ENCODE results near the gene STRIP1. TPM values are rescaled to one million over a fixed set of nuclear protein-coding genes. Genes with fewer than 3 reads are reported as not detected.
"Not testable (repeated sequence)": the region's sequence is repeated elsewhere in the genome, so short reads cannot be mapped to it uniquely, and the experiment has no call there.

STRIP1 gene
- total RNA-seq, 2 donors from 2014 or later, result 64.9 to 66.1 TPM

- H3K4me1 ChIP-seq (ENCODE audit: control insufficient read depth, insufficient read depth, low read length), result no peaks in the 10 kb centered on the region
- Mint-ChIP-seq H3K4me3 (no peak overlapping the region), H3K27ac (no peak overlapping the region), H3K36me3 (ENCODE audit: low read depth) (peaks cover 52% of the 10 kb centered on the region), H3K4me1 (no peaks in the 10 kb centered on the region), H3K27me3 (ENCODE audit: insufficient read depth) (no peaks in the 10 kb centered on the region), H3K9me3 (no peaks in the 10 kb centered on the region)
- H3K4me3 ChIP-seq (ENCODE audit: low read length), result no peak overlapping the region
- no peaks in the 10 kb centered on the region for H3K9me3 ChIP-seq (ENCODE audit: control insufficient read depth, low read length)
- 98 to 100% methylated on average over 3 to 4 of the region's 4 CpGs for WGBS, 2 experiments (ENCODE audit: insufficient coverage in 1 of 2, insufficient read length in 1 of 2)
- no peak overlapping the region for H3K27ac ChIP-seq (ENCODE audit: low read depth, low read length)
- no peak for DNase-seq
- H3K9ac ChIP-seq (ENCODE audit: extremely low read depth, low read length, poor library complexity, severe bottlenecking), result no peak overlapping the region
- H3K27me3 ChIP-seq (ENCODE audit: control insufficient read depth, insufficient read depth, low read length, poor library complexity, severe bottlenecking), result no peaks in the 10 kb centered on the region
- TF ChIP-seq CTCF (conservative IDR thresholded peaks at IDR 0.05), result no peak
- H3K36me3 ChIP-seq (ENCODE audit: control insufficient read depth, insufficient read depth, low read length), result peaks cover 56% of the 10 kb centered on the region
Observed at GRCh38 chr1:110024613-110025012, 9.8 kb upstream of the STRIP1 start.

GRCh38 chr1:110030687-110031086, 3.7 kb upstream of the STRIP1 start:
- H3K4me3 ChIP-seq (ENCODE audit: low read length); H3K9ac ChIP-seq (ENCODE audit: extremely low read depth, low read length, poor library complexity, severe bottlenecking); H3K9me3 ChIP-seq (ENCODE audit: control insufficient read depth, low read length); DNase-seq; H3K27me3 ChIP-seq (ENCODE audit: control insufficient read depth, insufficient read depth, low read length, poor library complexity, severe bottlenecking); H3K27ac ChIP-seq (ENCODE audit: low read depth, low read length); H3K36me3 Mint-ChIP-seq (ENCODE audit: low read depth); H3K4me3 Mint-ChIP-seq; H3K36me3 ChIP-seq (ENCODE audit: control insufficient read depth, insufficient read depth, low read length); H3K4me1 ChIP-seq (ENCODE audit: control insufficient read depth, insufficient read depth, low read length); H3K27me3 Mint-ChIP-seq (ENCODE audit: insufficient read depth); H3K9me3 Mint-ChIP-seq: not testable (repeated sequence)
- 84 to 100% methylated on average over 1 to 4 of the region's 4 CpGs for WGBS, 2 experiments (ENCODE audit: insufficient coverage in 1 of 2, insufficient read length in 1 of 2)
- Mint-ChIP-seq H3K27ac (peak overlapping the region; percentile 39), H3K4me1 (peaks cover 19% of the 10 kb centered on the region)

GRCh38 chr1:110032327-110032726, 2.1 kb upstream of the STRIP1 start:
- Mint-ChIP-seq H3K4me1 (peaks cover 22% of the 10 kb centered on the region), H3K36me3 (ENCODE audit: low read depth) (peaks cover 12% of the 10 kb centered on the region), H3K9me3 (no peaks in the 10 kb centered on the region), H3K27me3 (ENCODE audit: insufficient read depth) (no peaks in the 10 kb centered on the region), H3K4me3 (no peak overlapping the region), H3K27ac (no peak overlapping the region)
- Histone ChIP-seq H3K36me3 (ENCODE audit: control insufficient read depth, insufficient read depth, low read length) (peaks cover 7% of the 10 kb centered on the region), H3K9me3 (ENCODE audit: control insufficient read depth, low read length) (no peaks in the 10 kb centered on the region), H3K27me3 (ENCODE audit: control insufficient read depth, insufficient read depth, low read length, poor library complexity, severe bottlenecking) (no peaks in the 10 kb centered on the region), H3K9ac (ENCODE audit: extremely low read depth, low read length, poor library complexity, severe bottlenecking) (no peak overlapping the region), H3K4me3 (ENCODE audit: low read length) (no peak overlapping the region), H3K27ac (ENCODE audit: low read depth, low read length) (no peak overlapping the region), H3K4me1 (ENCODE audit: control insufficient read depth, insufficient read depth, low read length) (peaks cover 3% of the 10 kb centered on the region)
- WGBS, 2 experiments (ENCODE audit: insufficient coverage in 1 of 2, insufficient read length in 1 of 2), result 88 to 91% methylated on average over 1 to 2 of the region's 2 CpGs
- no peak for DNase-seq
- TF ChIP-seq CTCF (conservative IDR thresholded peaks at IDR 0.05), result no peak

- WGBS, 2 experiments (ENCODE audit: insufficient coverage in 1 of 2, insufficient read length in 1 of 2), result 90 to 92% methylated on average over 2 to 5 of the region's 5 CpGs
- peaks cover 16% of the 10 kb centered on the region for H3K36me3 Mint-ChIP-seq (ENCODE audit: low read depth)
- no peaks in the 10 kb centered on the region for H3K9me3 ChIP-seq (ENCODE audit: control insufficient read depth, low read length)
- H3K27ac ChIP-seq (ENCODE audit: low read depth, low read length), result no peak overlapping the region
- H3K9ac ChIP-seq (ENCODE audit: extremely low read depth, low read length, poor library complexity, severe bottlenecking), result no peak overlapping the region
- no peak overlapping the region for H3K27ac Mint-ChIP-seq
- no peaks in the 10 kb centered on the region for H3K9me3 Mint-ChIP-seq
- H3K4me3 ChIP-seq (ENCODE audit: low read length), result peak overlapping the region; percentile 97
- H3K27me3 ChIP-seq (ENCODE audit: control insufficient read depth, insufficient read depth, low read length, poor library complexity, severe bottlenecking), result no peaks in the 10 kb centered on the region
- peaks cover 22% of the 10 kb centered on the region for H3K4me1 Mint-ChIP-seq
- H3K27me3 Mint-ChIP-seq (ENCODE audit: insufficient read depth), result no peaks in the 10 kb centered on the region
- H3K4me1 ChIP-seq (ENCODE audit: control insufficient read depth, insufficient read depth, low read length), result peaks cover 3% of the 10 kb centered on the region
- DNase-seq, result no peak
- no peak overlapping the region for H3K4me3 Mint-ChIP-seq
- TF ChIP-seq CTCF (conservative IDR thresholded peaks at IDR 0.05), result no peak
- peaks cover 17% of the 10 kb centered on the region for H3K36me3 ChIP-seq (ENCODE audit: control insufficient read depth, insufficient read depth, low read length)
Observed at GRCh38 chr1:110033421-110033820, 1.0 kb upstream of the STRIP1 start.

Data from endodermal cell (in vitro differentiated cells).